HG02840 (cell line): Measurements from ENCODE around the gene UQCRQ.

Source experiments
- ATAC-seq: cut with Tn5 transposase; IDR thresholded peaks from one replicate; pipeline ENCODE4 v1.9.1; 2021; ENCODE audit warnings: mild to moderate bottlenecking, moderate library complexity, moderate number of reproducible peaks; ENCODE audit not compliant: unreplicated experiment, low FRiP score

The UQCRQ gene

GRCh38 chr5:132898094-132898493, 31.7 kb downstream of the UQCRQ start:
- no peak for ATAC-seq

GRCh38 chr5:132901036-132901435, 34.6 kb downstream of the UQCRQ start:
- ATAC-seq = no peak

DNA sequence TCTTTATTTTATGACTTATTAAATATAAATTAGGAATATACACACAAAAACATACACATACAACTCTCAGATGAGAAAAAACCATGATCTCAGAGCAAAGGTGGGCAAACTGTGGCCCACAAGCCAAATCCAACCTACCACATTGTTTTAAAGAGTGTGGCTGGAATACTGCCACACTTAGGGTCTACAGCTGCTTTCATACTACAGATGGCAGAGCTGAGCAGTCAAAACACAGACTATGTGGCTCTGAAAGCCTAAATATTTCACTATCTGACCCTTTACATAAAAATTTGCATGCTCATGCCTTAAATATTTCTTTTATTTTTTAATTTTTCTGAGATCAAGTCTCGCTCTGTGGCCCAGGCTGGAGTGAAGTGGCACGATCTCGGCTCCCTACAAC, 35.3 kb downstream of the UQCRQ start:
- no peak for ATAC-seq

GRCh38 chr5:132905938-132906337, 39.5 kb downstream of the UQCRQ start:
- ATAC-seq = no peak

GRCh38 chr5:132907161-132907560, 40.7 kb downstream of the UQCRQ start:
- no peak for ATAC-seq

DNA sequence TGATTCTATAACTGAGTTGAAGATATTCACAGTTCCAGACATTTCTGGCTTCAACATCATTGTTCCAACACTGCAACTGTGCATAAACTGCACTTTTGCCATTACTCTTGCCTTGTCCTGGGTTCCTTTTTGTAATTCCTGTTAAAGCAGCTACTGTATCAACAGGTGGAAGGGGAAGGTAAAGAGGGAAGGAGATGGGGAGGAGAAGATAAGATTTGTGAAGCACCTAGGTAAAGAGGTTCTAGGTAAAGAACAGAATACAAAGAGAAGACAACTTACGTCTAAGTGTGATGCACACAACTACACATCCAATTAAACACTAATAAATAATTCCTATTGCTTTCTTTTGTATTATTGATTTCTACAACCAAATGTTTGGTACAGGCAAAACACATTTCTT, 43.3 kb downstream of the UQCRQ start:
- no peak for ATAC-seq

DNA sequence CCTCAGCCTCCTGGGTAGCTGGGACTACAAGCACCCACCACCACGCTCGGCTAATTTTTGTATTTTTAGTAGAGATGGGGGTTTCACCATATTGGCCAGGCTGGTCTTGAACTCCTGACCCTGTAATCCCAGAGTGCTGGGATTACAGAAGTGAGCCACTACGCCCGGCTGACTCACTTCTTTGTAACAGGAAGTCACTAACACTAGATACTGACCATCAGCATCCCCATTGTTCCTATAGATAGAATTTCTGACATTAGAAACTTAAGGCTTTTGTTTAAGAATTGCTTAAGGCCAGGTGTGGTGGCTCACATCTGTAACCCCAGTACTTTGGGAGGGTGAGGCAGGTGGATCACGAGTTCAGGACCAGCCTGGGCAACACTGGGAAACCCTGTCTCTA, 49.2 kb downstream of the UQCRQ start:
- no peak for ATAC-seq

DNA sequence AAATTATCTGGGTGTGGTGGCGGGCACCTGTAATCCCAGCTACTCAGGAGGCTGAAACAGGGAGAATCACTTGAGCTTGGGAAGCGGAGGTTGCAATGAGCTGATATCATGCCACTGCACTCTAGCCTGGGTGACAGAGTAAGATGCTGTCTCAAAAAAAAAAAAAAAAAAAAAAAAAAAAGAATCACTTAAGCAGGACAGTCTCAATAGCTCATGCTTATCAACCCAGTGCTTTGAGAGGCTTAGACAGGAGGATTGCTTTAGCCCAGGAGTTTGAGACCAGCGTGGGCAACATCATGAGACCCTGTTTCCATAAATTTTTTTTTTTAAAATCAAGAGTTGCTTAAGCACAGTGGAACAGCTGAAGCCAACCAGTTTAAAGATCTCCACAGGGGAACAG, 49.6 kb downstream of the UQCRQ start:
- no peak for ATAC-seq
